Posterior cingulate gyrus (tissue), 11 donors: Measurements from ENCODE around the gene MIPEP.

ENCODE experiments used
- DNase-seq, 10 donors: peaks; one replicate each; pipeline versions ENCODE4 v3.0.0 to v3.0.0-alpha.2; 2020 to 2021; ENCODE audit warnings: mixed read lengths in 3 of 10
- intact Hi-C: fragments of 100-400 bp; cut with DNase I; formaldehyde crosslinking; loops from one replicate; pipeline ENCODE4 v1.15.1; 2023

The MIPEP gene

DNA sequence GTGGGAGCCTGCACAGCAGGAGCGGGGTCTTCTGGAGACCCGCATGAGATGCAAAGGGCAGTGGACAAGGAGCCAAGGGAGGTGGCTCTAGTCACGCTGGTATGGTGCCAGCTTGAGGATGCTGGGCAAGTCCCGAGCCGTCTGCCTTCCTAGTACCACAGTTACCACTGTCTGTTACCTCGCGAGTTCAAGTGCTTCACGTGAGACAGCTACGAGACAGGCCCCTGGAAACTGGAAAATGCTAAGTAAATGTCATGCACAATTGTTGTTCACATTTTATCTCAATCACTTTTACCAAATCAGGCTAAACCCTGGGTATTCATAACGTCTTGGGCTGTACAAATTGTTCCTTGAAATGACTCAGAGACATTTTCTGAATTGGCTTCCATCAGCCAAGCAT is 163.3 kb downstream of the MIPEP start:
- intact Hi-C loops = no loop called here
- peak in 1 of 10 donors; percentile 59 for DNase-seq

DNA sequence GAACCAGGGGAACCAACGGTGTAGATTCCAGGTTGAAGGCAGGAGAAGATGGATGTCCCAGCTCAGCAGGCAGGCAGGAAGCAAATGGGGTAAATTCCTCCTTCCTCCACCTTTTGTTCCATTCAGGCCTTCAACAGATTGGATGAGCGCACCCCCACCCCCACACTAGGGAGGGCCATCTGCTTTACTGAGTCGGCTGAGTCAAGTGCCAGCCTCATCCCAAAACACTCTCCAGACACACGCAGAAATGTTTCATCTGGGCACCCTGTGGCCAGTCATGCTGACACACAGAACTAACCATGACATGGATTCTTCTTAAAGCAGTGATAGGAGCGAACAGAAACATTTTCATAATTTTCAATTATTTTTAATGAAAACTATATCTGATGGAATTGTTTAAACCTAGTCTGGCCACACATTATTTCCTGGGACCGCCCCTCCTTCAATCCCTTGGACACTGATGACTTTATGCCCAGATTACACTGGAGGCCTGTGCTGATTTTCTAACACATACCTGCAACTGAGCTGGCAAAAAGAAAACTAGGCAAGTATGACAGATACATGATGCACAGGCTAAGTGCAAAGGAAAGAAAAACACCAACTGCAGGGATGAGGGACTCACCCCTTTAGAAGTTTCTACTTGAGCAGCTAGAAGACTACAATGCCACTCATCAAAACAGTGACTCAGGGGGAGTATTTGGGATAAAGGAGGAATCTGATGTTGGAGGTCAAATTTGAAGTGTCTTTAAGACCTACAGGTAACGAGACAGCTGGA is 164.8 kb downstream of the MIPEP start:
- peak in 1 of 10 donors; percentile 85 for DNase-seq
- intact Hi-C loops = no loop called here

DNA sequence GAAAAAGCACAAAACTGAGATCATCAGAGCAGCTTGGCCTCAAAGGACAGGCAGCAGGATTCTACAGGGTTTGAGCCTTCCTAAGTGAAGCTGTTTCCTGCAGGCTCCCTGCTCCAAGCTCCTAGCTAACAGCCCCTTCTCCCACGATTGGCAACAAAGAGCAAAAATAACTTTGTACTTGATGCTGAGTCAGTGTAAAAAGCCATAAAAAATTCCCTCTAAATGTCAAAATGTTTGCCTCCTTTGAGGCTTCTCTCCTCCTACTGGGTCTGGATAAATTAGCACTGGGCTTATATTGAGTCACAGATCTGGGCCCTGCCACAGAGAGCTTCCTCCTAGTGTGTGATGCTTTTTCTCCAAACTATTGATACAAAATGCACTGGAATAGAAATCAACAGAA is 165.7 kb downstream of the MIPEP start:
- peak in 1 of 10 donors; percentile 55 for DNase-seq
- intact Hi-C loops = no loop called here

DNA sequence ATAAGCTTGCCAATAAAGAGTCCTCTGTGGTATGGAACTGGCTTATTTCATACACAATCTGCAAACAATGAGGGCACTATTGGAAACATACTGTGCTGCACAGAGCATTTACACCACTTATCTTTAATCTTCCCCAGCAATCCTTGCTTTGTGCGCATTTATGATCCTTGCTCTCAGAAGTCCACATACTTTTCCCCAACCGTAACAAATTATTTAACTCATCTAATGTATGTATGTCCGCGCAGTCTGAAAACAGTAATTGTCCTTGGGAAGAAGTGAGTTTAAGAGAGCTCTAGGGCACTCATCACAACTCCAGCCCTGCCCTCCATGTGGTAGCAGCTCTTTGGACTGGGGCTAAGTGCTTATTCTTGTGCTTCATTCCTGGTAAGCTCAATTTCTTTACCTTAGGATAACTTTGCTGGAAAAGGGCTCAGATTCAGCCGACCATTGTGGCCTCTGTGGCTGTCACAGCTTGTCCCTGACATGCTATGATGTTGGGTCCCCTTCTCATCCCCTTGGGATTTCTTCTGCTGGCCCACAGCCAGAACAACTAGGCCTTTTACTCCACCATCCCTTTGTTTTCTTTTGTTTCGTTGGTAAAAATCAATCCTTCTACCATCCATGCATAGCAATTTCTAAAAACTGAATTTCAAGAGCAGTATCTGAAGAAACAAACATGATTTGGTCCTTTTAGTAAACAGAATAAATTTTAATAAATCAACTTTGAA is 166.3 kb downstream of the MIPEP start:
- no peak for DNase-seq
- intact Hi-C loops = no loop called here

- intact Hi-C loops = no loop called here
- DNase-seq = no peak
Measured at GRCh38 chr13:23718996-23719395, 170.2 kb downstream of the MIPEP start.

DNA sequence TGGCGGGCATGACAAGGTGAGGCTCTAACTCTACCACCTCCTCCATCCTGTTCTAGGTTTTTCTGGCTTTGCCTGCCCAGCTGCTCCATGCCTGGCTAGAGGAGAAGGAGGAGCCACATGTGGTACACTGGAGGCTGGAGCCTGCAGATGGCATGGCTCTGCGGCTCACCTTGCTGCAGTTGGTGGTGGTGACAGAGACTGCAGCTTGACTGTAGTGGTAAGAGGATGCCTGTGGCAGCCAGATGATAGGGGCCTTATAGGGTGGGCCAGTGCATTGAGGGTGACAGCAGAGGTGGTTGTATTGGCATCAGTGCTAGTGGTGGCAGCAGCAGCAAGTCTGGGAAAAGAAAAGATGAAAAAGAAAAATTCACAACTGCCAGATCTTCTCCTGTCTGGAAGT is 172.8 kb downstream of the MIPEP start:
- DNase-seq = peak in 1 of 10 donors; percentile 61
- intact Hi-C loops = no loop called here

- intact Hi-C loops = no loop called here
- DNase-seq = peak in 2 of 10 donors; percentile 32 to 79
Measured at GRCh38 chr13:23715762-23716235, 173.4 kb downstream of the MIPEP start.

GRCh38 chr13:23715092-23715761 is 174.0 kb downstream of the MIPEP start:
- intact Hi-C loops = no loop called here
- peak in 1 of 10 donors; percentile 80 for DNase-seq

DNA sequence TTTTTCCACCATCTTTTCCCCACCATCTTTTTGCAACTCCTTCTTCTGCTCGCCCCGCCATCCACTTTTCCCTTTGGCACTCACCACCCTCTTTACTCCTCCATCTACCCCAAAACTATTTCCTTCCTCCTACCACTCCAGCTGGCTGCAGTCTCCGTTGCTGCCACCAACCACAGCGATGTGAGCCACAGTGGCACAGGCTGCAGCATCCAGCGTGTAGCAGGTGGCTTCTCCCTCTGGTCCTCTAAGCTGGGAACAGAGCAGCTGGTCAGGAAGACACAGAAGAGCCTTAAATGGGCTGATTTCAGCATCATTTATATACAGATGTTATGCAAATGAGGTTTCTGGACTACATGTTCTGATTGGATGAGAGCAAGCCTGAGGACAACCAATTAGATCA is 174.5 kb downstream of the MIPEP start:
- intact Hi-C loops = no loop called here
- DNase-seq = peak in 1 of 10 donors; percentile 64

- intact Hi-C loops = no loop called here
- no peak for DNase-seq
Measured at GRCh38 chr13:23711355-23711754, 177.8 kb downstream of the MIPEP start.

GRCh38 chr13:23710366-23710765 is 178.8 kb downstream of the MIPEP start:
- DNase-seq = no peak
- intact Hi-C loops = no loop called here

- intact Hi-C loops = no loop called here
Measured at GRCh38 chr13:23709536-23709935, 179.7 kb downstream of the MIPEP start.

DNA sequence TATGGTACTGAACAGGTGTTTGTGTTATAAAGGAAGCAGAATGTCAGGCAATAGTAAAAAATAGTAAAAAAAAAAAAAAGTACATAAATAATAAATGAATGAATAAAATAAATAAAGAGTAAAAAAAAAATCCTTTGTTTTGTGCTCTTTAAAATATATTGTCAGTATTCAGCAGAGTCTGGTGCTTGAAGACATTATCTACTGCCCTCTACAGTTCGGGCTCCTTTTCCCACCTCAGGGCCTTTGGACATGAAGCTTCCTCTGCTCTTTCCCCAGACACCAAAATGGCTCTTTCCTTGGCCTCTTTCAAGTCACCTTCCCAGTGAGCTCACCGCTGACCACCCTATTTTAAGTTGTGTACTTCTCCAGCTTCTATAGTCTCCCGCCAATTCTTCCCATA is 181.5 kb downstream of the MIPEP start:
- DNase-seq = no peak
- intact Hi-C loops = no loop called here

More at GRCh38 chr13:23709536-23709935, 179.7 kb downstream of the MIPEP start:
- DNase-seq = no peak

DNA sequence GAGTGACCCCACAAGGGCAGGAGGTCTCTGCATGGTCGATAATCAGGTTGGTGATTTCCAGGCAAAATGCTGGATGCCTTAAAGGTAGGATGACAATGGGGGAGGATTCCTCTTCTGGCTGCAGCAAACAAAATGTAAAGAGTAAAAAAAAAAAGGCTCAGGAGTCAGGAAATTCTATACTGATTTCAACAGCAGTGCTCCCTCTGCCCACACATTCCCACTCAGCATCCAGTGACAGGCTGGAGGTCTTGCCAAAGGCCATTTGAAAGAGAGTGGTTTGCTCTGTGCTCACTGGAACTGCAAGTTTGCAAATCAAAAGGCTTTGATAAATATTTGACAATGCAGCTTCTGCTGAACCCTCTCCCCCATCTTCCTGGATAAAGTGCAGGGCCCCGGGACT is 183.6 kb downstream of the MIPEP start:
- no peak for DNase-seq
- intact Hi-C loops = no loop called here

- intact Hi-C loops = no loop called here
- no peak for DNase-seq
Measured at GRCh38 chr13:23703246-23703860, 185.8 kb downstream of the MIPEP start.

- DNase-seq = no peak
- intact Hi-C loops = no loop called here
Measured at GRCh38 chr13:23701636-23702035, 187.6 kb downstream of the MIPEP start.

DNA sequence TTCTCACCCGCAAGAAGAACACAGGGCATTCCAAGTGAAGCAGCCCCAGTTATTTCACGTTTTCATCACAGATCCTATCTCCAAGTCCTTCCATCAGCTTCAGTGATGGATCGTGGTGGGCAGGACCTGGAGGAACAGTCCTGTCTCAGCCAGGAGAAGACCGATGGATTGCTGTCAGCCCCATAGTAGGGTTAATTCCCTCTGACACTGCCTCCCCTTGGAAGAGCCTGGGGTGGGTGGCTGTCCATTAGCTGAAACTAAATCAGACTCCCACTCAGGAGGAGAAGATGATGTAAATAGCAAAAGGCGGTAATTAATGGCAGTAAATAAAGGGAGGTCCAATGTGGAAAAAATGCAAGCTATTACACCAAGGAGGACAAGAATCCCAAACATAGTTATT is 188.0 kb downstream of the MIPEP start:
- intact Hi-C loops = no loop called here

DNA sequence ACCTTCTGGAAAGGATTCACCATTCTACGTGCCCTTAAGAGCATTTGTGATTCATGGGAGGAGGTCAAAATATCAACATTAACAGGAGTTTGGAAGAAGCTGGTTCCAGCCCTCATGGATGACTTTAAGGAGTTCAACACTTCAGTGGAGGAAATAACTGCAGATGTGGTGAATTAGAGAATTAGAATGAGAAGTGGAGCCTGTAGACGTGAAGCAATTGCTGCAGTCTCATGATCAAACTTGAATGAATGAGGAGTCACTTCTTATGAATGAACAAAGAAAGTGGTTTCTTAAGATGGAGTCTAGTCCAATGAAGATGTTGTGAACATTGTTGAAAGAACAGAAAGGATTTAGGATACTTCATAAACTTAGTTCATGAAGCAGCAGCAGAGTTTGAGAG is 189.9 kb downstream of the MIPEP start:
- intact Hi-C loops = no loop called here
- DNase-seq = no peak

More for the DNA sequence above, 188.0 kb downstream of the MIPEP start:
- DNase-seq = no peak

DNA sequence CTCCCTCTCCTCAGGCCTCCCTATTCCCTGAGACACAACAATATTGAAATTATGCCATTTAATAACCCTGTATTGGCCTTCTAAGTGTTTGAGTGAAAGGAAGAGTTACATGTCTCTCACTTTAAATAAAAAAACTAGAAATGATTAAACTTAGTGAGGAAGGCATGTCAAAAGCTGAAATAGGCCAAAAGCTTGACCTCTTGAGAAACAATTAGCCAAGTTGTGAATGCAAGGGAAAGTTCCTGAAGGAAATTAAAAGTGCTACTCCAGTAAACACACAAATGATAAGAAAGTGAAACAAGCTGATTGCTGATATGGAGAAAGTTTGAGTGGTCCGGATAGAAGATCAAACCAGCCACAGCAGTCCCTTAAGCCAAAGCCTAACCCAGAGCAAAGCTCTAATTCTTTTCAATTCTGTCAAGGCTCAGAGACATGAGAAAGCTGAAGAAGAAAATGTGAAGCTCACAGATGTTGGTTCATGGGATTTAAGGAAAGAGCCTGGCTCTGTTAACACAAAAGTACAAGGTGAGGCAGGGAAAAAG is 191.4 kb downstream of the MIPEP start:
- no peak for DNase-seq
- intact Hi-C loops = no loop called here

- intact Hi-C loops = no loop called here
- no peak for DNase-seq
Measured at GRCh38 chr13:23696610-23697009, 192.6 kb downstream of the MIPEP start.
